ENCODE results near the gene WHRN.

The WHRN gene

DNA sequence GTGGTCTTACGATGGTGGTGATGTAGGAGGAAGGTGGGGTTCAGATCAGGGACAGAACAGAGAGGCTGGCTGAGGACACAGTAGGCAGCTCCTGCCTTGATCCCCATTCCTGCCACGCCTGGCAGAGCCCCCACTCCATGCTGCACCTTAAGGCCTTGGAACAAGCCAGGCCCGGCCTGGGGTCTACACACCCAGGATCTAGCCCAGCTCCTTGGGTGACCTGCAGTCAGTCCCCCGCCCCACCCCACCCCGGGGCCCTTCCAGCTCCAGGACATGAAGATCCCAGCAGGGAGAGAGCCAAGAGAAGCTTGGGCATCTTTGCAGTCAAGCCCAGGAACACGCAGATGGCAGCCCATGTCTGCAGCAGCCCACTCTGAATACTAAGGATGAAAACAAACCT lies 34.7 kb downstream of the WHRN start:
- DNase-seq (ENCODE audit: low spot score), result no peak

DNA sequence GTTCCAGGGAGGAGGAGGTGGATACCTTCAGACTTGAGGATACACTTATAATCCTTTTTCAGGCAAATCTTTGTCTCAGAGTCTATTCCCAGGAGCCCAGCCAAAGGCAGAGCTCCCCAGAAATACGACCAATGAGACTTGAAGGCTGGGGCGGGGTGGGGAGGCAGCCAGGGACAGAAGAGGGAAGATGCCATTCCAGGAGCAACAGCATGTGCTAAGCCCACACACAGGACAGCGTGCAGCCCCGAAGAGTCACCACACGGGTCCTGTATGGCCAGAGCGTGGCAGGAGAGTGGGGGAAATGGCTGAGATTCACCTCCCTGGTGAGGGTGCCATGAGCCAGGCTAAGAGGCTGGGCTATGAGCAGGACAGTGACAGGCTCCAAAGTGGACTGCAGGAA lies 35.2 kb downstream of the WHRN start:
- no peak for DNase-seq (ENCODE audit: low spot score)

DNA sequence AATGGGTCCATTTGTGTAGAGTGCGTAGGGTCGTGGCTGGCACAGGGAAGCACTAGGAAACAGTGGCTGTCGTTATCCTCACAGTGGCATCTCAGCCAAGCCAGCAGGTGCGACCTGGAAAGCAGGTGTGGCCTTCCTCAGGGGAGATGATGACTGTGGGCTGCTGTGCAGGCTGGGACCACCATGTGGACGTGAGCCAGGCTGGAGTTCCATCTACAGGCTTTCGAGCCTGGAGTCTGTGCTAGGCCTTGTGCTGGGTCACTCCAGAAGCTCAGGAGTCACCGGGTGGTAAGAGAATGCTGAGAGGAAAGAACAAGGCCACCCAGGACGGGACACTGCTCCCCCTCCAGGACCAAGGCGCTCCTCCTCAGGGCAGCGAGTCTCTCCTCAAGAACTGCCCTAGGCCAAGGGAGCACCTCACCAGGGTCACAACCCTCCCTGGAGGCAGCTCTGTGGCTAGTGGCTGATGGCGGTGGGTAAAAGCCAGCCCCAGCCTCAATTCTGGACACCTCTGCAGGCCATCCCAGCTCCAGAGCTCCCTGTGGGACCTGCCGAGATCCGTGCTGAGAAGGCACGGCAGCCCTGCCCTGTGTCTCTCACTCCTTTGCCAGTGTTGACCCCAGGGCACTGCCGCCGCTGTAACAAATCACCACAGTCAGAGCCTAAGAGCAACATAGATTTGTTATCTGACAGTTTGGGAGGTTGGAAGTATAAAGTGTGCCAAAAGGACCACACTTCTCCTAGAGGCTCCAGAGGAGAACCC lies 36.0 kb downstream of the WHRN start:
- no peak for DNase-seq (ENCODE audit: low spot score)

DNA sequence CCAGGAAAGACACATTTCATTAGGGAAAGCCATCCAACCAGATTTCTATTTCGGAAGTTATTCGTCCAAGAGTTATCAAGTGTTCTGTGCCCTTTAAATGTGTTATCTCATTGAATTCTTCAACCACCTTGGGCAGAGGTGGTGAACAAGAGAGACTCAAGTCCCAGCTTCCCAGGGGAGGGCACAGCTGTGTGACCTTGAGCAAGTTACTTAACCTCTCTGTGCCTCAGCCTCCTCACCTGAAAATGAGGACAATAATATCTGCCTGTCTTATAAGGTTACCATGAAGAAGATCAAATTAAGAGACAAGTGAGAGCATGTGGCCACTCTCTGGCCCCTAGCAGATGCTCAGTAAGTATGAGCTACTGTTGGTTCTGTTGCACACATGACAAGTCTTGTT lies 37.4 kb downstream of the WHRN start:
- DNase-seq (ENCODE audit: low spot score), result no peak

DNA sequence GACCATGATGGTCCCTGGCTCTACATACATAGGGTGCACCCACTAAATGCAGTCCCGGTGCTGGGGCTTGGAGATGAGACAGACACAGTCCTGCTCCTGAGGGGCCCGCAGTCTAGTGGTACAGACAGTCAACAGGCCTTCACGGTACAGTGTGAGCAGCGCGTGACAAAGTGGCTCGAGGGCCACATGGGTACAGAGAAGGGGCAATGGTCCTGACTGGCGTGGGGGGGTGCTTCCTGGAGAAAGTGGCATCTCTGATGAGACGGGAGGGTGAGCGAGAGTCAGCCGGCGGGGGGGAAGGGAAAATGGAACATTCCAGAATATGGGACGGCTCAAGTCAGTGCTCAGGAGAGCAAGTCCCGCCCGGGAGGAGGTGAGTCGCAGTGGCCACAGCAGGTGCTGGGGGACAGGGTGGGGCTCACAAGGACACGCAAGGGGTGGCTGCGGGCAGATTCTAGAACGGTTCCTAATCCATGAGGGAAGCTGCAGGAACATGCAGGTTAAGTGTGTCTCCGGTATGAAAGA lies 38.0 kb downstream of the WHRN start:
- DNase-seq (ENCODE audit: low spot score), result no peak

DNA sequence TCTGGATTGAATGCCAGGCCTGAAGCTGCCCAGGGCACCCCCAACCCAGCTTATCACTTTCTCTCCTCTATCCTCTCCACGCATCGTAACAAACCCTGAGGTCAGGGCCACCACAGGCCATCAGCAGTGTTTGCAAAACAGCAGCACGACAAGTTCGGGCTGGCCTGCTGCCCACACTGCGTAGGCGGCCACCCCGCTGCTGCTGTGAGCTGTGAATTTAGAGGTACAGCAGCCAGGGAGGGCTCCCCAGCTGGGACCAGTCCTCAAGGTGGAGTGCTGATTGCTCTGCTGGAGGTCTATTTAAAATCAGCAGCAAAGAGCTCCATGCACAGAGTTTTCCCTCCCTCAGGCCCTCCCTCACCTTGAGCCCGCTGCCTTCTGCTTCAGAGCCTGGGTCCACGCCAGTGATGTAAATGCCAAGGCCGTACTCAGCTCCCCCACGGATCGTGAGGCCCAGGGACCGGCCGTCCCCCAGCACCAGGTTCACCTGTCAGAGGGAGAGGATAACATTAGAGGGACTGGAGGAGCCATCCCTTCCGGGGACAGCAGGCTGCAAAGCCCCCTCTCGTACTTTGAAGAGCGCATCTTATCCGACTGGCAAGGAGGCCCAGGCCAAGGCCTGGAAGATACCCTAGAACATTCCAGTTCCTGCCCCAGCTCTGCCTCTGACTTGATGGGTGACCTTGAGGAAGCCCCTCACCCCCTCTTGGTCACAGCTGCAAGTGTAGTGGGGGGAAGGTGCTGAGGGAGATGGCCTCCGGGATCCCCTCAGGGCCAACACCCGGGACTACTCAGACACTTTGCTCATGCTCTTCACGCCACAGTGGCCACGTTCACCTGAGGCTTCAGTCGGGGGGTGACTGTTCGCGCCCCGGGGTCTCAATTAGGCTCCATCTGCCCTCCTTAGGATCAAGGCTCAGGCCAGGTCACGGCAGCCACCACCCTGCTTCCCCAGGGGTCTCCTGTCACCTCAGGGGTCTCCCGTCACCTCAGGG lies 39.1 kb downstream of the WHRN start:
- no peak for DNase-seq (ENCODE audit: low spot score)

DNA sequence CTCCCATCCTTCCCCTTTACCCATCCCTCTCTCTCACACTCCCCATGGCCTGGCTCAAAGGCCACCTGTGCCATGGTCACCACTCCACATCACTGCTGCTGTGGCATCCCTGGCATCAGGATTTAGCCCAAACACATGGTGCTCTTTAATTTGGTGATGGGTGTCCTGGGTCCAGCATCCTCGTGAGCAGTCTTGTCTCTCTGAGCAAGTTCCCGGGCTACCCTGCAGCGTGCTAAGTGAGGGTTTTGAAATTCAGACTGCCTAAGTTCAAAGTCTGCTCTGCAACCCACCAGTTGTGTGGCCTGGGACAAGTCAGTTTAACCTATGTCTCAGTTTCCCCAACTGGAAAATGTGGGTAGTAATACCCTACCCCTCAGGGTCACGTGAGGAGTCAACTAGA lies 39.9 kb downstream of the WHRN start:
- no peak for DNase-seq (ENCODE audit: low spot score)

DNA sequence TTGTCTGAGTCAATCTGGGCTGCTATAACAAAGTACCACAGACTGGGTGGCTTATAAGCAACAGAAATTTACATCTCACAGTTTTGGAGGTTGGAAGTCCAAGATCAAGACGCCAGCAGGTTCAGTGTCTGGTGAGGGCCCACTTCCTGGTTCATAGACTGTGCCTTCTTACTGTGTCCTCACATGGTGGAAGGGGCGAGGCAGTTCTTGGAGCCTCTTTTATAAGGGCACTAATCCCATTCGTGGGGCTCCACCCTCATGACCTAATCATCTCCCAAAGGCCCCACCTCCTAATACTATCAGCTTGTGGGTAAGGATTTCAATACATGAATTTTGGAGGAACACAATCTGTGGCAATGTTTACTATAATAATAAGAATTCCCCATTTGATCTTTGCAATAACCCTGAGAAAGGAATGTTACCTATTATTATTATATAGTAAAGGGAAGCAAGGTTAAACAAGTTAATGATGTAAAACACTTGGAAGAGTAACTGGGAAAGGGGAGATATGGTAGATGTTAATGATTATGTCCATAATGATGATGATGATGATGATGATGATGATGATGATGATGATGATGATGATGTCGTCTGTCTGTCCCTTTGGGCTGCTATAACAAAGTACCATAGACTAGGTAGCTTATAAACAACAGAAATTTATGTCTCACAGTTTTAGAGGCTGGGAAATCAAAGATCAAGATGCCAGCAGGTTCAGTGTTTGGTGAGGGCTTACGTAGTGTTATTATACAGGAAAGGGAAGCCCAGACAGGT lies 40.8 kb downstream of the WHRN start:
- DNase-seq (ENCODE audit: low spot score), result no peak

DNA sequence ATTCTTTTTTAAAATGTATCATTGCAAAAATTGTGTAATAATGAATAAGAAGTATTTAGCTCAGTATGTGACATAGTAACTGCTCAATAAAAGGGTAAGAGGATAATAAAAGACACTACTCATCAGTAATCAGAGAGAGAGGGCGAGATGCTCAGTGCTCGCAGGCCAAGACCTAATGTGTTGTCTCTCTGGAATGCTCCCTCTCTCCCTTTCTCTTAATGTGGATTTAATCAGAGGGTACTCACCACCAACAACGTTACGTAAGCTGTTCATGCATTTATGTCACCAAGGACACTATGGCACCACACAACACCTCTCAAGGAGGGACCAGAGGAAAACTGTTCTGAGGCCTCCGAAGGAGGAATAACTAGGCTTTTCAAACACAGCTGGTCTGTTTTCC lies 42.5 kb downstream of the WHRN start:
- DNase-seq (ENCODE audit: low spot score), result no peak

DNA sequence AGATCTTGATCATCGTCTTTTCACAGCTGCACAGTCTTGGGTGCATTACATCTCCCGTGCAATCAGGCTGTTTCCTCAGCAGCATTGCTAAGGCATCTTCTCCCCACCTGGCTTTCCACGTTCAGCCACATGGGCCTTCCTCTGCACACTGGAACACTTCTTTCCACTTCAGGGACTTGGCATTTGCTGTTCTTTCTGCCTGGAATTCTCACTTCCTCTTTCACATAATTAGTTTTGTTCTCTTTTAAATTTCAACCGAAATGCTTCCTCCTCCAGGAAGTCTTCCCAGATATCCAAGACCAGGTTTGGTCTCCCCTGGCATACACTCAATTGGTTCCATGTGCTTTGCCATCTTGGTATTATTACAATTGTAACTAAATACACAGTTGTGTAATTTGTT lies 43.8 kb downstream of the WHRN start:
- no peak for DNase-seq (ENCODE audit: low spot score)

DNA sequence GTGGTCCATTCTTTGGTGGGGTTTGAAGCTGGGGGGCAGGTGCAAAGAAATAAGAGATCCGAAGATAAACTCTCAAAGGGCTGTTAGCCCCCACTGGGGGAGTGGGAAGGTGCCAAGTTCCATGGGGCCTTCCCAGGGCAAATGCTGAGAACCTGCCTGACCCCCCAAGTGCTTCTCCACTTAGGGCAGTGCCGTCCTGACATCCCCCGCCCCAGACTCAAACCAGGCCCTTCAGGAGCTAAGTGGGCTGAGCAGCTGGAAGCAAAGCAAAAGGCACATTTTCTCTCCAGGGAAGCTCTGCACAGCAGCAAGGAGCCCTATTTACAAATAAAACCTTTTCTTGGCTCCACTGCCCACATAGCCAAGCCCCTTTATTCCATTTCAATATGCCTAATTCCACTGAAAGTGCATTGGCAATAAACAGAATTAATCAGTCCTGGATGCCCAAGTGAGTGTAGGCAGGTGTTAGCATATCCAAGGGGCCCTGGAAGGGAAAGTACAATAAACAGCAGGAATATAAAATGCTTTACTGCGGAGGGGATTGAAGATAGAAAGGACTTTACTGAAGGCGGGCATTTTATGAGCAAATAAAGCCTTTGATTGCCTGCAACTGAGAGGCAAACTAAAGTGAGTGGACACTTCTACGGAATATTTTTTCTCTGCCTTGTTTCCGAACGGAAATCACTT lies 44.6 kb downstream of the WHRN start:
- DNase-seq (ENCODE audit: low spot score), result no peak

DNA sequence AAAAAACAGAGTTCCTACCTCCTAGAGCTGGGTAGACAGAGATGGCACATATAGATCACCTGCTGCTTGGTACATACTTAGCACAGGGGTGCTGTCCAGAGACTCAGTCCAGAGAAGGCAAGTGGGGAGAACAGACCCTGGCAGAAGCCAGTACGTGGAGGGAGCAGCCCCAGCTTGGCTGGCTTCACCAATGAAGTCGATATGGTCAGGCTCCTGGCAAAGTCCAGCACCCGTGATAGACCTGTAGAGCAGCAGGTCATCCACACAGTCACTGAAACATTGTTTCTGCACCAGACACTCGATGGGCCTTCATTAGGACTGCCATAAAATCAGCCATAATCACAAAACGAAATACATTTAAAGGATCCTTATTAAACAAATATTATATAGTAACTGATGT lies 45.8 kb downstream of the WHRN start:
- DNase-seq (ENCODE audit: low spot score), result no peak

DNA sequence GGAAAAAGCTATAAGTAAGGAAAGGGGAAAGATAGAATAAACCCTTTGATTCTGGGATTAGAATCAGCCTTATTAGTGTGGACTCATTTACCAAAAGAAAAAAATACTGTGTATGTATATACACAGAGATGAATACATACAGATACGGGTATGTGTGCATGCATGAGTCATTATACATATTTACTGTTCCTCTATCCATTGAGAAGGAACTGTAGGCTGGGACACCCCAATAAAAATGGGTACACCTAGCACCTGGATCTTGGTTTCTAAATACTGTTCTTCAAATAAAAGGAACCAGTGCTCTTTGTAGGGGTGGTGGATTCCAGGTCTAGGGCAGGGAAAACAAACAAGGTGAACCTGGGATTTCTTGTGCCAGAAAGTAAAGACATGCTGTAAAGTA lies 48.3 kb downstream of the WHRN start:
- DNase-seq (ENCODE audit: low spot score), result no peak

DNA sequence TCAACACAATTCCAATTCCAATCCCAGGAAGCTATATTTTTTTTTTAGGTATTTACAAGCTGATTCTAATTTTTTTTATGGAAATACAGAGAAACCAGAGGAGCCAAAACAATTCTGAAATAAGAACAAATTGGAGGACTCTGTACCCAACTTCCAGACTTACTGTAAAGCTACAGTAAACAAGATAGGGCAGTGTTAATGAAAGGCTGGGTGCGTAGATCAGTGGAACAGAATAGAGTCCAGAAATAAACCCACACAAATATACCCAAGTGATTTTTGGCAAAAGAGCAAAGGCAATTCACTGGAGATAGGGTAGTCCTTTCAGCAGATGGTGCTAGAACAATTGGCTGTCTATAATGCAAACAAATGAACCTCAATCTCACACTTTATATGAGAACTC lies 50.6 kb downstream of the WHRN start:
- DNase-seq (ENCODE audit: low spot score), result no peak

DNA sequence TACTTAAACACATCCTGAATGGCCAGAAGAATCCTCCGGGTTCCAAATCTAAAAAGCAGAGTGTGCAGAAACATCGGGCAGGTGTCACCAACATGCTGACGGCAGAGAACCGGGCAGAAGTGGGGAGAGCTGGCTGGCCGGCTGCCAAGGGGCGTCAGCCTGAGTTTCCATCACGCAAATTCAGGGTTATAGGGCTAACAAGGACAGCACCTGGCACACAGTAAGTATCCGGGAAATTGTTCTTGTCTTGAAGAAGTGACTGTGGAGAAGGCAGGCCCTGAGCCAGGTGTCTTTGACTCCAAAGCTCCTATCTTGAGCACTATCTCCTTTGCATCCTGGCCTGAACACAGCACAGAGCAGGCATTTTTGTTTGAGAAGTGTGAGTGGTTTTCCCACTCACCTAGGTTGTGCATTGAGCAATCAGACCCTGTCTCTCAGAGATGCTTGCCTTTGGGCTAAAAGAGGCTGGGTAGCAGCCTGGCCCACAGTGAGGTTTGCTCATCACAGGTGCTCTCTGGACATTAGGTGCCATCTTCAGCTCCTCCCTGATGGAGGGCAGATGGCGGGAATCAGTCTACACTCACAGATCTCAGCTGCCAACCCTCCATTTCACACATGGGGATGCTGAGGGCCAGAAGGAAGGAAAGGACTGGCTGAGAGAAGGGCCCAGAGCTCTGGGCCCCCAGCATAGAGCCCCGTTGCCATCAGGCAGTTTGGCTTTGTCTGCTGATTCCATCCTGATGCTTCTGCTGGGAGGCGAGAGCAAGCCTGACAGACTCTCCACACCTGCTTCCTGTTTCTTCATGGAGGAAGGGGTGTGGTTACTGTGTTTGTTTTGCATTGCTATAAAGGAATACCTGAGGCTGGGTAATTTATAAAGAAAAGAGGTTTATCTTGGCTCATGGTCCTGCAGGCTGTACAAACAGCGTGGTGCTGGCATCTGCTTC lies 52.8 kb downstream of the WHRN start:
- DNase-seq (ENCODE audit: low spot score), result no peak

DNA sequence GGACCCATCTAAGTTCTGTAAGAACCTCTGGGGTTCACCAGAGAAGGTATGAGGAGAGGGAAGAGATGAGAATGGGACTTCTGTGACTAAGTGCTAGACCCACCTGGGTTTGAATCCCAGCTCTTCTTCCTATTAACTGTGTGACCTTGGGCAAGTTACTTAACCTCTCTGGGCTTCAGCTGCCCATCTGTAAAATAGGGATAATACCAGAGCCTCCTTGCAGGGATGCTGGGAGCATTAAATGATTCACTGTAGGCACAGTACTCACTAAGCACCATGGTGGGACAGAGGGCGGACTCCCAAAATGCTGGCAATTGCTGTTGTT lies 53.6 kb downstream of the WHRN start:
- no peak for DNase-seq (ENCODE audit: low spot score)

DNA sequence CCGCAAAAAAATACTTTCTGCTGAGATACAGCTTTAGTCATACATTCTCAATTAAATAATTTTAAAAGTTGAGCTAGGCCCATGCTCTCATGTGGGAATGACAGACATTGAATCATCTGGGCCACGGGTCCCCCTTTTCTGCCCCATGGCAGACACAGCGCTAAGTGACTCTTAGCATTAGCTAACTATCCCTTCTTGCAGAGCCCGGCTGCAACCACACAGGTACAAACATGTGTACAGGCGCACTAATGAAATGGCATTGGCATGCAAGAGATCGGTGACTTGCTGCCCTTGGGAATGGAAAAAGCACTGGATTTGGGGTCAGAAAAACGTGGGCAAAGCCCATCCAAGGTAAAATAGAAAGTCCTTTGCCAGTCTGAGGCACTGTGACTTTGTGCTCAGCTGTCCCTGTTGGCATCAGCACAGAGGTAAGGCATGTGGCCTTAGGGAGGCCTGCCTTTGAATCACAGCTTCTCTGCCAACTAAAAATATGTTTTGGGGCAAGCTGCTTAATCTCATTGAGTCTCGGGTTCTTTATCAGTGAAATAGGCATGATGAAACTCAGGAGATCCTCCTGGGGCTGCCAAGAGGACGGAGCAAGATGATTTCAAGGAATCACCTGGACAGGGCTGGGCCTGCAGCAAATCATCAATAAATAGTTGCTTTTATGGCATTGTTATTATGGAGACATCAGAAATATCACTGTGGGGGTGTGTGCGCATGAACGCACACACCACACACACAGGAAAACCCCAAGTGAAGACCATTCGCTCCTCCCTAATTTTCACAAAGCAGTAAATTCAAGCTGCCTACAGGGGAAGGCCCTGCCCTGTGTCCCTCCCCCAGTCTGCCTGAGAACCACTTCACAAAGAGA lies 54.2 kb downstream of the WHRN start:
- DNase-seq (ENCODE audit: low spot score), result no peak

DNA sequence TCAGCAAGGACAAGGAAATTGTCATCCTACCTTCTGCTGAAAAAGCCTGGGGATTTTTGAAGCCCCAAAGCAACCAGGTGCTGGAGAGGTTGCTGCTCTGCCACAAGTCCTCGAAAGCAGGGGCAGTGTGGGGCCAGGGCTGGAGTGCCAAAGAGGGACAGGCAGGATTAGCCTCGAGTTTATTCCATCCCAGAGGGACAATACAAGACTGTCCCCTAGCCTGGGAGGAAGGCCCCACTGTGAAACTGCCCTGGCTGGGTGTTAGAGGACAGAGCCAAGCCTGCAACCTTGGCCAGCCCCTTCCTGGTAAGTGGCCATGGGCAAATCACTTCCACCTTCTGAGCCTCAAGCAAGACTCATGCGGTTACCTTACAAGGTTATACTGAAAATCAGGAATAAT lies 55.1 kb downstream of the WHRN start:
- DNase-seq (ENCODE audit: low spot score), result no peak

DNA sequence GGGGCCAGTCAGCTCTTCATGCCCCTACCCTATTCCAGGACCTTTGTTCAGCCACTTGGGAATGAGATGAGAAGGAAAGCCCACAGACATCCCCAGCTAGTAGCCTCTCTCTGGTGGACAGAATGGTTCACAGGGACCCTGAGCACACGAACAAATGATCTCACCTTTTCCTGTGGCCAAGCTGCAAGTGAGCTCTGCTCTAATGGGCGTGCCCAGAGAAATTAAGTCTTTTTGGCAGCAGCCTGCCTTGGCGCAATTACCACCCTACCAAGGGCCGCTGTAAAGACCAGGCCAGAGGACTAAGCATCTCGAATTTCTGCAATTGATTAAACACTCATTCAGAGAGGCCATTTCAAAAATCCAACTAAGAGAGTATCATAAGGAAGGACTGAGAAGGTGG lies 56.0 kb downstream of the WHRN start:
- no peak for DNase-seq (ENCODE audit: low spot score)

DNA sequence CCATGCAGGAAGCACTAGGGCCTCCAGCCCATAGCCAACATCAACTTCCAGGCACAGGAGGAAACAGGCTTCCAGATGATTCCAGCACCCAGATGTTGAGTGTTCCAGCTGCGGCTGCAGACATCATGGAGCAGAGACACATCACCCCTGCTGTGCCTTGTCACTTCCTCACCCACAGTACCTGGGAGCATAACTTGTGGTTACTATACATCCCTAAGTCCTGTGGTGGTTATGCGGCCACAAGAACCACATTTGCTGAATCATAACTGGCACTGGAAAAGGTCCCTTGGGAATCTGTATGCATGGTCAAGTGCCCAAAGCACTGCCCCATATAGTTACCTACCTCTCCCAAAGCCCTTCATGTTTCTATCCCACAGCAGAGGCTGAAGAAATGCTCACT lies 56.6 kb downstream of the WHRN start:
- no peak for DNase-seq (ENCODE audit: low spot score)

Measured in HuH-7.5 (cell line).